Activated T-cell treated with anti-CD3 and anti-CD28 coated beads, Interleukin-2, amount 50 U/mL, for 48 hours (primary cell): Measurements from ENCODE around the gene NIP7.
"Not testable (repeated sequence)": the region's sequence is repeated elsewhere in the genome, so short reads cannot be mapped to it uniquely, and the experiment has no call there.

Source experiments
- DNase-seq, 2 experiments: peaks; one replicate each; pipeline ENCODE4 v3.0.0-alpha.2; 2020

NIP7 gene

GRCh38 chr16:69339289-69340094 is at the start of gene NIP7, which contains the start of gene COG8:
Gene NIP7, plus strand, starts transcription at chr16:69339772. Its CDS starts 58 bp downstream, at chr16:69339830.
Gene COG8, minus strand, starts transcription at chr16:69339564. Its CDS starts 12 bp downstream, at chr16:69339552.
- peak; percentile 96 for DNase-seq

- not testable (repeated sequence) for DNase-seq
These were observed 47.9 kb upstream of the NIP7 start for GRCh38 chr16:69291657-69292056.

- no peak for DNase-seq
These were observed 46.2 kb upstream of the NIP7 start for GRCh38 chr16:69293401-69293800.

GRCh38 chr16:69294051-69294450 is 45.5 kb upstream of the NIP7 start:
- no peak for DNase-seq

- not testable (repeated sequence) for DNase-seq
These were observed 42.8 kb upstream of the NIP7 start for GRCh38 chr16:69296771-69297170.

GRCh38 chr16:69298261-69298660 is 41.3 kb upstream of the NIP7 start:
- DNase-seq = no peak

GRCh38 chr16:69301187-69301586 is 38.4 kb upstream of the NIP7 start:
- no peak for DNase-seq

- DNase-seq = no peak
These were observed 37.7 kb upstream of the NIP7 start for GRCh38 chr16:69301861-69302260.

GRCh38 chr16:69302301-69302700 is 37.3 kb upstream of the NIP7 start:
- no peak for DNase-seq

GRCh38 chr16:69306031-69306430 is 33.5 kb upstream of the NIP7 start:
- DNase-seq = no peak

- no peak for DNase-seq
These were observed 32.5 kb upstream of the NIP7 start for GRCh38 chr16:69307091-69307490.

- no peak for DNase-seq
These were observed 31.7 kb upstream of the NIP7 start for GRCh38 chr16:69307856-69308255.

GRCh38 chr16:69309316-69309715 is 30.3 kb upstream of the NIP7 start:
- DNase-seq = no peak

- DNase-seq = peak; percentile 99 to 100
These were observed 28.7 kb upstream of the NIP7 start, which contains the start of gene VPS4A for GRCh38 chr16:69310653-69311532. Gene VPS4A, plus strand, starts transcription at chr16:69311350. Its CDS starts 162 bp downstream, at chr16:69311512.

GRCh38 chr16:69311533-69312387 is 27.8 kb upstream of the NIP7 start:
- DNase-seq = peak; percentile 64 to 72

GRCh38 chr16:69313469-69313868 is 26.1 kb upstream of the NIP7 start:
- no peak for DNase-seq

GRCh38 chr16:69314534-69314933 is 25.0 kb upstream of the NIP7 start:
- peak in 1 of 2 experiments; percentile 7 for DNase-seq

- DNase-seq = peak in 1 of 2 experiments; percentile 15
These were observed 23.9 kb upstream of the NIP7 start for GRCh38 chr16:69315486-69316311.

GRCh38 chr16:69316595-69317034 is 23.0 kb upstream of the NIP7 start:
- DNase-seq = peak in 1 of 2 experiments; percentile 13

- DNase-seq = peak; percentile 14
These were observed 21.2 kb upstream of the NIP7 start for GRCh38 chr16:69318177-69318910.

- peak; percentile 4 to 13 for DNase-seq
These were observed 20.7 kb upstream of the NIP7 start for GRCh38 chr16:69318911-69319289.
